Stimulated activated CD8-positive, alpha-beta memory T cell treated with anti-CD3 and anti-CD28 coated beads, Interleukin-7, amount 100 ng/mL, for 4 hours (primary cell): Measurements from ENCODE around the gene FMR1NB.

Source experiments
- DNase-seq, 2 donors: peaks; one replicate each; pipeline ENCODE4 v3.0.0-alpha.2; 2020; ENCODE audit warnings: low read depth in 2 of 2

The FMR1NB gene

GRCh38 chrX:147981038-147981752 lies at the start of gene FMR1NB:
TSS of gene FMR1NB (plus strand) at chrX:147981337. CDS start at chrX:147981403, 66 bp downstream.
- no peak for DNase-seq

- DNase-seq: no peak
Observed at GRCh38 chrX:147933815-147934214, 47.3 kb upstream of the FMR1NB start.

GRCh38 chrX:147935156-147935758 lies 45.9 kb upstream of the FMR1NB start:
- DNase-seq: no peak

- no peak for DNase-seq
Observed at GRCh38 chrX:147945286-147945685, 35.9 kb upstream of the FMR1NB start.

GRCh38 chrX:147948531-147948930 lies 32.6 kb upstream of the FMR1NB start:
- DNase-seq: no peak

GRCh38 chrX:147950352-147950751 lies 30.8 kb upstream of the FMR1NB start:
- no peak for DNase-seq

- DNase-seq: no peak
Observed at GRCh38 chrX:147953976-147954375, 27.2 kb upstream of the FMR1NB start.

GRCh38 chrX:147957291-147957690 lies 23.8 kb upstream of the FMR1NB start:
- DNase-seq: no peak

- DNase-seq: no peak
Observed at GRCh38 chrX:147958291-147958690, 22.8 kb upstream of the FMR1NB start.

- DNase-seq: no peak
Observed at GRCh38 chrX:147960722-147961121, 20.4 kb upstream of the FMR1NB start.

- no peak for DNase-seq
Observed at GRCh38 chrX:147962476-147962875, 18.7 kb upstream of the FMR1NB start.

- DNase-seq: no peak
Observed at GRCh38 chrX:147978931-147979330, 2.2 kb upstream of the FMR1NB start.

- no peak for DNase-seq
Observed at GRCh38 chrX:148020329-148020728, 39.2 kb downstream of the FMR1NB start.

GRCh38 chrX:148024425-148025148 lies 43.5 kb downstream of the FMR1NB start:
- DNase-seq: no peak

GRCh38 chrX:148035380-148035779 lies 54.2 kb downstream of the FMR1NB start:
- DNase-seq: no peak

- no peak for DNase-seq
Observed at GRCh38 chrX:148037020-148037419, 55.9 kb downstream of the FMR1NB start.

- DNase-seq: no peak
Observed at GRCh38 chrX:148043271-148043855, 62.2 kb downstream of the FMR1NB start.

- DNase-seq: no peak
Observed at GRCh38 chrX:148047200-148047599, 66.1 kb downstream of the FMR1NB start.

GRCh38 chrX:148049441-148049840 lies 68.3 kb downstream of the FMR1NB start:
- DNase-seq: no peak

GRCh38 chrX:148051973-148052372 lies 70.8 kb downstream of the FMR1NB start:
- DNase-seq: no peak

GRCh38 chrX:148067285-148067684 lies 86.1 kb downstream of the FMR1NB start:
- DNase-seq: no peak

GRCh38 chrX:148069759-148070503 lies 88.8 kb downstream of the FMR1NB start:
- no peak for DNase-seq
